GM19240 (cell line): ENCODE results near the gene PLXNA4.

Experiments used
- DNase-seq: peaks from one replicate; pipeline ENCODE4 v3.0.0; 2011; ENCODE audit warnings: low spot score; ENCODE audit not compliant: insufficient read length

The PLXNA4 gene

DNA sequence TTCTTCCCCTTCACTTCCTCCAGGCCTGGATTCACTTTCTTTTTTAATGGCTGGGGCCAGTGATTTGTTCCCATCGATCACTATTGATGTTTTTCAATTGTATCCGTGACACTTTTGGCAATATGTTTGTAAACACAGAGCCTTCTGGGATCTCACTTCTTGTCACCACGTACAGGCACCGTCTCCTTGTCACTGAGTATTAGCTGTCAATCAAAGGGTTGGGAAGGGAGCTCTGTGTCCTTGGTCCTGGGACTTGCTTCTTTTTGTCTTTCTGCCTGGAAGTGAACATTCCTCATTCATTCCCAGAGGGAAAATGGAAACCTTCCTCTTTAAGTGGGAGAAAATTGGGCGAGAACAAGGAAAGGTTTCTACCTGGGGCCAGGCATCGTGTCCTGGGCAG, 157.4 kb downstream of the PLXNA4 start:
- DNase-seq, result no peak

DNA sequence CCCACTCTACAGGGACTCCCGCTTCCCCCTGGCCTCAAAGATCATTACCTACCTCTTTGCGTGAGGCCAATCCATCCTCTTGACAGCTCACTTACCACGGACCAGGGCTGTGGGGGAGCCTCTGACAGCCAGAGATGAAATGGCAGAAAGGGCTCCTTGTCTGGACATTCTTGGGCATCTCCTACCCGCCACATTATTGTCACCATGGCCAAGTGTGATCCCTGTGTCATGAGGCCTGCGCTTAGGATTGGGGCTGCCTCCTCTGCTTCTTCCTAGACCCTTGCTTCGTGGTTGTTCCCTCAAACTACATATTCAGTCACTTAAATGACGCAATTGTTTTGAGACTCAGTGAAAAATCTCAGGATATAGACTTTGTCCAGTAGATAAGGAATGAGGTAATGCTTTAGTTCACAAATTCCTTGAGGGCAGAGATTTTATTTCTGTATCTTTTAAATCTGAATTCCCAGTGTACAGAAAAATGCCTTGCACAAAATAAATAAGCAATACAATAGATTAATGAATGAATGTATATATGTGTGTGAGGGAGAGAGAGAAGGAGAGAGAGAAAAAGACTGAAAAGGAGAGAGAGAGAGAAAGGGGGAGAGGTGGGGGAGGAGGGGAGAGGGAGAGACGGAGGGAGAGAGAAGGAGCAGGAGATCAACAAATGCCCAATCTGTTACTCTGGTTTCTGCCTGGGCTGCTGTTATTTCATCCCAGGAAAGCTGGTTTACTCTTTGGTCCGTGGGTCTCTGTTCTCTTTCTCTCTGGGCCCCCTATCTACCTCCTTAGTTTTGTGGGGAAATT, 159.0 kb downstream of the PLXNA4 start:
- DNase-seq, result no peak

DNA sequence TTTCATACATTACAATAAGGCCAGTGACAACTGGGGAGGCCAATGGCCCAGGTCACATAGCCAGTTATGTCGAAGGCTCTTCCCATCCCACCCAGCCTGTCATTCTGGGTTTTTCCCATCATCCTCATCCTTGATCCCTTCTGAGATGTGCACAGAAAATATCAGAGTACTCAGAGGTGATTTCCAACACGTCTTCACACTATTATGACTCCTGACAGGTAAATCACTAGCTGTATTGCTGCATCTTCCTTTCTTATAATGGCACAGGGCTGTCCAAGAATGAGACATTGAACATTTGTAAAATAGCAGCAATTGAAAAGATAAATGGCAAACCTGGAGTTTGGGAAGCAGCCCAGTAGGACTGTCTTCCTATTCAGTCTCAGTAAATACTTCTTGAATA, 159.9 kb downstream of the PLXNA4 start:
- no peak for DNase-seq

DNA sequence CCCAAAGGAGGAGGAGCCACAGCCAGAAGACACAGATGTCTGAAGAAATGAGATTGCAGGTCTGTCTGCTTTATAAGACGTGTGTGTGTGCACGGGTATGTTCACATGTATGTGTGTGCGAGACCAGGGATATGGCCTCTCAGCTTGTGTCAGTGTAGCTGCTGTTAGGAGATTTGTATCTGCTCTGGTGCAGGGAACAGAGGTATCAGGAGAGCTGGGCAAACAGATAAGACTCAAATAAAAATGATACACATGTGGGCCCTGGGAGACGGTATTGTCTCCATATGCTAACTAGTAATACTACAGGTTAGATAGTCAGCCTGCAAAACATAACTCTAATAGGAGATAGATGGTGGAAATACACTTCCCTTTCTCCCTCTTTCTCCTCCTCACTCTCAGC, 161.0 kb downstream of the PLXNA4 start:
- DNase-seq, result no peak

DNA sequence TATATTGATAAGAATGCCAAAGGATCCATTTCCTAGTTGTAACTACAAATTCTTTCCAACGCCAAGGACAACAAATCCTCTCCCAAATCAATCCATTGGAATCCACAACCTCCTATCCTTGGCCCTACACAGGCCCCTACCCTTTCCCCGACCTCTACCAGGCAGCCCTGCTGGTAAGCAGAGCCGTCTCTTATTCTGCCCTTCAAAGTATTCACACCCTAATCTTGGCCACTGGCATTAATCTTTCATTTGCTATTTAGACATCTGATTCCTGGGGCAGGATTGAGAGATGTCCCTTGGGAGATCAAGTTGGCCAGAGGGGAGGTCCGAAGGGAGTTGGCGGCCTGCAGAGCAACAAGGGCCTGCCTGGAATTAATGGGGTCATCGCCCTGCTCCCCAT, 161.4 kb downstream of the PLXNA4 start:
- no peak for DNase-seq

DNA sequence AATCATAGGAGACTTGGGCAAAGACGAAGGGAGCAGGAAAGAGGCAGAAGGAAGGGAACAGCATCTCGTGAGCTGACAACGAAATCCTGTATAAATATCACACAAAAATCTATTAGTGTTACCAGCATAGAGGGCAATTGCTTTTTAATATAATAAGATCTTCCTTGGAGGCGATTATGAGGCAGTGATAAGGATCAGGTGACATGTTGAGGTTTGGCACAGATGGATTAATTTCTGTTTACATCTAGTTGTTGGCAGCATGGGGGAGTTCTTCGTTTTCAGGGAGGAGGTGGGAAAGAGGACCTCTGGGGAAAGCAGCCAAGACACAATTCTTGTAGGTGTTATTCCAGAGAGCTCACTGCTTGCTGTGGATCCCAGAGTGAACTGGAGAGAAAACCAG, 163.8 kb downstream of the PLXNA4 start:
- DNase-seq, result no peak

DNA sequence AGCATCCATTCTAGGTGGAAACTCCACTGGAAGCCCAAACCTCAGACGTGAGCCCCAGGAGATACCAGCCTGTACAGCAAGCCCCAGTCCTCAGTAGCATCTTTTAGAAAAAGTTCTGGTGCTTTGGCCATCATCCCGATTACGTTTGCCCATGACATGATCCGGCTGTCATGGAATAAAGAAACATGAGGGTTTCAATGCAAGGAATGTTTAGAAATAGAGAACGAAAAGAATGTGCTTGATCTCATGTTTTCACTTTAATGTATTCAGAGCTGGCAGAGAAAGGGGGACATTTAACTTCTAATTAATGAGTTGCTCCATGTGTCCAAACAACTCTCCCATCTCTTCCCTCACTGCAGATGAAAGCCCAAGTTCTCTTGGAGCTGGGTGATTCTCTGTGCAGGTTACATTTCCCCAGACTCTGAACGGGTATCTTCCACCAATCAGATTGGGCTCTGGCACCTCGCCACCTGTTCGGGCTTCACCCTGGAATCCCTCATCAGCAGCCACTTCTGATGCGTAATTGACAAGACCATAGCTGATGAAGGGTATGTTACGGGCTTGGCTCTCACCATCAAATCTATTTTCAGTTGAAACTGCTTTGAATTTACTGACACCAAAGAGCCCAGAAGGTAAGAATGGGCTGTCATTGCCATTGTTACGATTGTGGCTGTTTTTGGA, 165.3 kb downstream of the PLXNA4 start:
- DNase-seq, result no peak

DNA sequence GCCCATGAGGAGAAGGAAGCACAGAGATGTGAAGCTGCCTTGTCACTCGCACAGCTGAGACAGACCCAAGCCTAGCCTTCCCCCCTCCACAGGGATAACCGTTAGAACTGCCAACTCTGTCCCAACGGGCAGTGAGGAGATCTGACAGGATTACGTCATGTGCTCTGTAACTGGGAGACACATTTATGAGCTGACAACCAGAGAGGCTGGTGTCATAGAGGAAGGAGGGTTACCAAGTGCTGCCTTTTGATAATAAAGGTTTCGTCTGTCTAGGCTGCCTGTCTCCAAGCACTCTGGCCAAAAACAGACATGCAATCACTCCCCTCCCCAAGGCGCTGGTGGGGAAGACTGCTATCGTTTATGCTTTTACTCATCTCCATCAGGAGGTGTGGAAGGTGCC, 165.9 kb downstream of the PLXNA4 start:
- no peak for DNase-seq

DNA sequence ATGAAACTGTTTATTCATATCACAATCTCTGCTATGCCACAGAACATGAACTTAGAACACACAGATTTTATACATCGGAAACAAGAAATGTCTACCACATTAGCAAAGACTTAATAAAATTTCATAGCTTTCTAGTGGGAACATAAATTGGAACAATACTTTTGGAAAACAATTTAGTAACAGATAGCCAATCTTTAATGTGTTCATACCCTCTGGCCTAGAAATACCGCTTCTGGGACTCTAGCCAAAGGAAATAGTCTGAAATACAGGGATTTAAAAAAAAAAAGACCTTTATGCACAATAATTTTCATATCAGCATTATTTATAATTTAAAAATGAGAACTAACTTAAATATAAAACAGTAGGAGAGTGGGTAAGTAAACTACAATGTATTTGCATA, 168.5 kb downstream of the PLXNA4 start:
- no peak for DNase-seq

DNA sequence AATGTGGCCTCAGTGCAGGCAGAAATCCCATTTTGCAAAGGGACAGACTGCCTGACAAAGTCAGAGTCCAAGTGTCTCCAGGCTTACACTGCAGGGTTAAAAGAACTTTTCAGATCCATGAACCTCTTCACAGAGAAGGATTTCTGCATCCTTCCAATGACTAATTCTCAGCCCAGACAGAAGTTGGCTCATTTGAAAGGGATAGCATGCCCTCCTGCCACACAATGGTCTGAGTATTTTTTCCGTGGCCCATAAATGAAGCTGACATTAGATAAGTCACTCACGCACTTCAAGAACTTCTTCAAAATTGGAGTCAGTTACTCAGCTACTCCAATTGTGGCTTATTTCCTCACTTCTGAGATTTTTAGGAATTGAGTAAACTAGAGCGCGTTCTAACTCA, 170.2 kb downstream of the PLXNA4 start:
- no peak for DNase-seq

DNA sequence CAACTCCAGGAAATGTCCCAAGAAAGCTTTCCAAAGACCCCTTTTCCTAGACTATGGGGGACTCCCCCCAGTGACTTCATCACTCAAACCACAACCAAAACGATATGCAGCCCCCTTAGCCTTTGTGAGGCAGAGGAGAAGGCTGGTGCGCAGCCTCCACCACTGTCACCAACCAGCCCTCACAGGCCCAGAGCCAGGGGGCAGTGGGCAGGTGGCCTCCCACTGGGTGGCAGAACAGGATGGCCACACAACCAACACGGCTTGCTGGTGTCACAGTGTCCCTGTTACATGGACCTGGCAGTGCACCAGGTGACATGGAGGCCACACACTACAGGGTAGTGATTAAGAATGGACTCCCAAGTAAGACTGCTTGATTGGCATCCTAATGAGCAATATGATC, 172.0 kb downstream of the PLXNA4 start:
- no peak for DNase-seq

DNA sequence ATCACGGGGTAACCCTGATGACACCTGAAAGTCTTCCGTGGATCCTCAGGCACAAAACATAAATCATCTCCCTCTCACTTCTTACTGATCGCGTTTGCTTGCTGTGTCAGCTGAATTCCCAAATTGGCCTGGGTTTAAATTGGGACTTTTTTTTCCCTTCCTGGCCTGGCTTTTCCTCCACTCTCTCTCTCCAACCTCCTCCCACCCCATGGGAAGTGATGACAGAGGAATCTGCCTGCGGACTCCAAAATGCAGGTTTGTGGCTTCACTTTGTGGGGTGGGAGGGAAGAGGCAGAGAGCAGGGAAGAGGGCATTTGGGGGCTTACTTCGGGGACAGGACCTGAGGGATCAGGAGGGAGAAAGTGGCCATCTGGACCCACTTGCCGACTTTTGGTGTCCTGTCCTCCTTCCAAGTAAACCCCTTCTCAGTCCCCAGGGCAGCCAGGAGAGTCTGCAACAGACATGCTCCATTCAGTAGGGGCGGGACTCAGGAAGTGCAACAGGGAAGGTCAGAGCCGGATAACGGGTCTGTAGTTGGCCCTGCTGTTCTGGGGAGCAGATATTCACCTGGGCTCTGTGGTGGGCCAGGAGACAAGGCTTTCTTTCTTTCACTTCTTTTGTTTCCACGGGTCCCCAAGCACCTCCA, 172.7 kb downstream of the PLXNA4 start:
- no peak for DNase-seq

DNA sequence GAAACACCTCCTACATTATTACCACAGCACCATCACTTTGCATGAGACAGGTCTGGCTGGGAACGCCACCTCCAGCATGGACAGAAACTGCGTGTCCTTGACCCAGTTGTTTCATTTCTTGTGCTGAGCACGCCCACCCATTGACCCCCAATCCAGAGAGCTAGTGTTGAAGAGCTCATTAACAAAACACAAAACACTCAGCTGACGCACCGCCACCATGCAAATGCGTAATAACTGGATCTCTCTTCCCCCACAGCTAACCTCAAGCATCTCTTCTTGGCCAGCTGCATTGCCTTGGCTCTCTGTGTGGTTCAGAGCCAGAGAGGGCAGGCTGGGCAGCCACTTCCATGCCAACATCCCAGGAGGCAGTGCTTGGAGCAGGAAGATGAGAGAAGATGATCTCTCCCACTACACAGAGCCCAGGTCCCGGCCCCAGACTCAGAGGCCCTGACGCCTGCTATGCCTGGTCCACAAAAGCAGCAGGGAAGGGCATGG, 173.5 kb downstream of the PLXNA4 start:
- no peak for DNase-seq

DNA sequence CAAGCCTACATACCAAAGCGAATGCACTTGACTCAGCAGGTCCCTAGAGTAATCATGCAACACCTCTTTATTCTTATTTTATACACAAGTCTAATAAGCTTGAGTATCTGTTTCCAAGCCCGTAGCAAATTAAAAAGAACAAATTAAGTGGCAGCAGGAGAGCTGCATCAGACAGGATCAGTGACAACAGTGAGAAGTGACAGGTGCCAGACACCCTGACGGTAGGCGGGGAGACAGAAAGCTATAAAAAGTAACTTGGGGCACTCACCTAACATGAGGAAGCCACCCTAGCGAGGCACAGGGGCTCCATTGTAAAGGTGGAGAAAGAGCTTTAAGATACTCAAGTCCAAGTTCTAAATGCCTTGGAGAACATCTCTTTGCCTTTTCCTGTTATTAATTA, 174.2 kb downstream of the PLXNA4 start:
- DNase-seq, result no peak

DNA sequence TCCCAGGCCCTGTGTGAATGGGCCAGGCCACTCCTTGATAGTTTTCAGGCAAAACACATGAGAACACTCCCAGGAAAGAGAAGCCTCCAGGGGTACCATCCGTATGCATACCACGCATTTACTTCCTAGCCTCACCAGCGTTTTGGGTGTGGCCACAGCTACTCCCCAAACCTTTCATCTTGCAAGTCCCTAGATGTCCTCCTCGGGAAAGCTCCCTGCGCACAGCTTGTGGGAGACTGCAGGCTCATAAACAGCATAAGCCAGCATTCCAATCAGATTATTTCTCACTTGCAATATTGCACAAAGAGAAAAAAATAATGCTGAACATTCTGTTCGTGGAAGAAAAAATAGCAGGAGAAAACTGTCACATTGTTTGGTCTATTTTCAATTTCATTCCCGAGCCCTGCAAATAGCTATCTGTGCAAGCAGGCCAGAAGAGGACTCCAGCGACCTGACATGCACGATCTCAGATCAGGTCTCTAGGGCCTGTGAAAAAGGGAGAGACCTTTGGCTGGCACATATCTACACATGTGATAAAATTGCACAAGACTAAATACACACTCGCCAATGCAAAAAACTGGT, 175.6 kb downstream of the PLXNA4 start:
- no peak for DNase-seq

DNA sequence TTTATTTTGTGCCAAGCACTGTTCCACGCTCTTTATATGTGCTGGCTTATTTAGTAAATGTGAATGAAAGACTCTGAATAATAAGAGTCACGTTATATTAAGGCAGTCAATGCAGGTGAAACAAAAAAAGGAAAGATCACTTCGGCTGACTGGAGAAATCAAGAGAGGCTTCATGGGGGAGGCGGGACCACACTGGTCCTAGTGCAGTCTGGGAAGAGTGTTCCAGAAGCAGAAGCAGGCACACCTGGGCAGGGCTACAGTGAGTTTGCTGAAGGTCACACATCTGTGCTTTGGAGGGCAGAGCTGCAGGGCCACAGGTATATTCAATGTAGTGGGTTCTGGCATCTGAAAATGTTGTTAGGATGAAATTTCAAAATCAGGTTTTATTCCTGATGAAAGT, 176.9 kb downstream of the PLXNA4 start:
- no peak for DNase-seq

DNA sequence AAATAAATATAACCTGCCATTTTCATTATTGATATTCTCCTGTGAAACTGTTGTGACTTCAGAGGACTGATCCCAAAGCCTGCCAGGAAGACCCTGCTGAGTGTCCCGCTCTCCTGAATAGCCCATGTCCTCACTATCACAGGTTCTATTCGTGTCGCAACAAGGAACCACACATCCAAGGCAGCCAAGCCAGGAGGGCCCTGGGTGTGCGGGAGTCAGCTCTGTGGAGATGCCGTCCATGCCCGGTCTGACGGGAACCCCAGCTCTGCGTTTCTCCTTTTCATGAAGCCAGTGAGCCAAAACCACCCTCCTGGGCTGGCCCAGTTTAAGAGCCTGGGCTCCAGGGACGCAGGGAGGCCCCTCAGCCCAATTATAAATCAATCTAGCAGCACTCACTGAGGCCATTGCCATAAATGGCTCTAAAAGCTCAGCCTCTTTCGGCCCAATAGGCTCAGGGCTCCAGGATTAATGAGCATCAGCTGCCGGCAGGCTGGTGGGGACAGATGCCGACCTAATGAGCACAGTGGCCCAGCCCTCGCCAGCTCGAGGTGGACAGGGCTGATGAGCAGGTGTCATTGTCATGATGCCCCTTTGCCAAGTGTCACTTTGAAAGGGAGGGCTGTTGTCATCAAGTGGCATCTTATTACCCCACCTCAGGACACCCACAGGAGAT, 177.9 kb downstream of the PLXNA4 start:
- no peak for DNase-seq

DNA sequence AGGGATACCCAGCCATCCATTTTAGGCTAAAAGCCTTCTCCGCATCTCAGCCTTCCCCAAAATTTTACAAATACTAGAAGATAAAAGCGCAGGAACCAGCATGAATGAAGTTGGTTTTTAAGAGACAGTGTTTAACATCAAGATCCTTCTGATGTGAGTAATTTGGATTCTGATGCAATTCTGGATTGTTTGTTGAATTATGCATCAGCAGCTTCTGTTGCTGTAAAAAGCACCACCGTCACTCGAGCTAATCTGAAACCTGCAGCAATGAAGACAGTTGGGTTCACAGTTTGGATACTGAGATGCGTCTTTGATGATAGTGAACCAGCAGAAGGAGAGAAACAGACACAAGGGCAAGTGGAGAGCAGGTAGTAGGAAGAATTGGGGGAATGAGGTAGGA, 179.2 kb downstream of the PLXNA4 start:
- DNase-seq, result no peak

DNA sequence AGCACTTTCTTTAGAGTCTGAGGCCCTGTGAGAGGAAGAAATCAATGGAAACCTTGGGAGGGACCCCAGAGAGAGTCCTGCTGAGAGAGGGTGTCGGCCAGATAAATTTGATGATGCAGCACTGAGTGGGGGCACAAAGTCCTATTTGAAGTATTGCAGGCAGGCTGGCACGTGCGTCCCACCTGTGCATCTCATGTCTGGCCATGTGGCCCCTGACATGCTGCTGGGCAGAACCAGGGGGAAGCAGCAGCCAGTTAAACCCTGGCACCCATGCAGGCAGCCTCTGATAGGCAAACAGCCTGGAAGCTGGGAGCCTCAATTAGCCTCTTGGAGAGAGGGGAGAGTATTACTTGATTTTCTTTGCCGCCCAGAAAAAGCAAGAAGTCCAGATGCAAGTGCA, 180.9 kb downstream of the PLXNA4 start:
- no peak for DNase-seq

DNA sequence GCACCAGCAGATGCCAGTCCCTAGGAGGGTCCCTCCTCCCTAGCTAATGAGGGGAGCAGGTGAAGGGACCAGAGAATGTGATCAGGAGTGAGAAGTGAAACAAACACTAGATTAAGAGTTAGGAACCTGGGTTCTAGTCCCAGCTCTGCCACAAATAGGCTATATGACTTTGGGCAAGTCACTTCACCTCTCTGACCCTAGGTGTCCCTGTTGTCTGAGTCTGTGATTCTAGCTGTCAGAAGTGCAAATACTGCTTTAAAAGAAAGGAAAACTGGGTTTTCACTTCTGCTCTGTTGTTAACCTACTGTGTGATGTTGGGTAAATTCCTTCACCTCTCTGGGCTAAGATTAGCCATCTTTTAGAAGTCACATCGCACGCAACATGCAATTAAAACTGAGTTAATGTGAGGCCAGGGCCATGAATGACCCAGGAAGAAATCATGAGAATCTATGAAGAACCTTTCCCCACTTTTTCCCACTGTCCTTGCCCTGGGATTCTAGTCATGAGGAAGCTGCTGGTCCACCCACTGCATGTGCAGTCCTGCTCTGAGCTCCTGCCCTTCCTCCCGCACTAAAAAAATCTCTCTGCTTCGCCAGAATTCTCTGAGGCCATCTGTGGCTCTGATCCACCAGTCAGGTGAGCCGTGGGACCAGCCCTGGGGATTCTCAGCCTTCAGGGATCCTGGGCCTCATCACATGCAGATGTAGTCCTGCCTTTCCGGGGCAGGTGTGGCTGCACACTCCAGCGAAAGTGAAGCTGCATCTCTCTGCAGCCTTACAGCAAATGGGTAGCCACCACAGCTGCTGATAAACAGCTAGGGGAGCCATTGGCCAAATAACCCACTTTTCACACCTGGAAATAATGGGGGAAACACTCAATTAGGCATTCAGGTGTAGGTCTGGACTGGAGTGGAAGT, 181.7 kb downstream of the PLXNA4 start:
- no peak for DNase-seq
